Hepatocyte (in vitro differentiated cells): Measurements from ENCODE around the gene BCL11A.

Experiments
- CTCF ChIP-seq: fragments of 200-600 bp; sonication (generic); IDR thresholded peaks from 2 replicates; pipeline ENCODE4 v1.5.1; 2016; ENCODE audit warnings: antibody characterized with exemption, mild to moderate bottlenecking; ENCODE audit not compliant: poor library complexity
- EZH2 ChIP-seq: fragments of 200-600 bp; sonication (generic); IDR thresholded peaks from 2 replicates; pipeline ENCODE4 v1.6.1; 2016; ENCODE audit warnings: antibody characterized with exemption, mild to moderate bottlenecking, borderline replicate concordance
- EZH2phosphoT487 ChIP-seq: fragments of 200-600 bp; sonication (generic); IDR thresholded peaks from one replicate; pipeline ENCODE4 v1.6.1; 2018; ENCODE audit warnings: antibody characterized with exemption, mild to moderate bottlenecking, low read depth, moderate library complexity; ENCODE audit not compliant: unreplicated experiment, severe bottlenecking

- TF ChIP-seq CTCF (no peak), EZH2phosphoT487 (no peak), EZH2 (no peak)
Observed at GRCh38 chr2:60570251-60570650, 16.8 kb upstream of the BCL11A start.
